Lower leg skin (tissue), 4 donors: ENCODE results near the gene BLM. TPM values are rescaled to one million over a fixed set of nuclear protein-coding genes. Genes with fewer than 3 reads are reported as not detected.
"Not testable (repeated sequence)": the region's sequence is repeated elsewhere in the genome, so short reads cannot be mapped to it uniquely, and the experiment has no call there.

Experiments used
- DNase-seq, 2 donors: peaks; one replicate each; pipeline ENCODE4 v3.0.0-alpha.2; 2019; ENCODE audit warnings: low spot score in 2 of 2
- H3K4me3 ChIP-seq: fragments of 200-600 bp; sonication (generic); 2 replicates; pipeline ENCODE4 v1.5.1; 2017; ENCODE audit warnings: mild to moderate bottlenecking, low read depth; ENCODE audit not compliant: poor library complexity, severe bottlenecking
- POLR2A ChIP-seq, 2 donors: fragments of 450-650 bp; IDR thresholded peaks; one replicate each; pipeline ENCODE4 v1.6.1; 2016 to 2017; ENCODE audit warnings: antibody characterized with exemption in 2 of 2, mild to moderate bottlenecking in 1 of 2, moderate library complexity in 1 of 2
- WGBS, 2 donors: methylation state at CpG; one replicate each; pipeline ENCODE4 v1.1.5; 2018; 5-methylcytosine and 5-hydroxymethylcytosine counted together
- intact Hi-C: fragments of 100-400 bp; cut with DNase I; formaldehyde crosslinking; loops from one replicate; pipeline ENCODE4 v1.15.0; 2023; ENCODE audit warnings: low total_unique reads
- total RNA-seq, 4 donors: library from RNA; depleted of rRNA; stranded (reverse); fragments of >200 nt; gene quantifications; one replicate each; pipeline ENCODE4 v1.1.0, GENCODE V29; 2016
- TF ChIP-seq, protein P1 (sequence below), 3 donors: fragments of 450-650 bp; IDR thresholded peaks; one replicate each; pipeline ENCODE4 v1.5.1; 2016; ENCODE audit warnings: antibody characterized with exemption in 3 of 3, mild to moderate bottlenecking in 3 of 3, moderate library complexity in 2 of 3

BLM gene
- total RNA-seq, 4 donors from 2014 or later = 0.30 to 2.0 (median 0.45) TPM

GRCh38 chr15:90826206-90826885, 109.2 kb downstream of the BLM start:
- WGBS, 2 donors = 90 to 92% methylated on average over 26 of the region's 26 CpGs
- H3K4me3 ChIP-seq, intact Hi-C loops, DNase-seq: not testable (repeated sequence)

DNA sequence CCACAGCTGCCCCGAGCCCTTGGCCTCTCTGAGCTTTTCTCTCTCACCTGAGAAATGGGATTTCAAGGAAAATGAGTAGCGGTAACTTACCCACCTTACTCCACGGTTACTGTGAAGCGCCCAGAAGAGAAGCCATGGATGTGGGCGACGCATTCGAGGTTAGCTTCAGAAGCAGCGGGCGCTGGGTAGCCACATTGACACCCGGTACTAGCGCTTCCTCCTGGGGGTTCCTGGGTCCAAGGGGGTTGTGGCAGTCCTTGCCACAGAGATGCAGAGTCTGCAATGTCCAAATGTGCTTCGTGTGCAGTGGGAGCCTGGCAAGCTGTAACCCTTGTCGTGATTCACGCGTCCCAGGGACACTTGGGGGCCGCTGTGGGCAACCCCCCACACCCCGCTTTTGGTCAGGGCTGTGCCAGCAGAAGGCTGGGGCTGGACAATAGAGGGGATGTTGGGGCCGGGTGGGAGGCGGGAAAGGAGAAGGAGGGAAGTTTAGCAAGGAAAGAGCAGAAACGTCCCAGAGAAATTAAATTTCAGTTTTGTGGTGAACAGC, 109.8 kb downstream of the BLM start:
- no peak for DNase-seq

GRCh38 chr15:90828111-90828510, 111.0 kb downstream of the BLM start:
- TF ChIP-seq POLR2A (IDR thresholded peaks at IDR 0.05) = no peak
- TF ChIP-seq, protein P1, sequence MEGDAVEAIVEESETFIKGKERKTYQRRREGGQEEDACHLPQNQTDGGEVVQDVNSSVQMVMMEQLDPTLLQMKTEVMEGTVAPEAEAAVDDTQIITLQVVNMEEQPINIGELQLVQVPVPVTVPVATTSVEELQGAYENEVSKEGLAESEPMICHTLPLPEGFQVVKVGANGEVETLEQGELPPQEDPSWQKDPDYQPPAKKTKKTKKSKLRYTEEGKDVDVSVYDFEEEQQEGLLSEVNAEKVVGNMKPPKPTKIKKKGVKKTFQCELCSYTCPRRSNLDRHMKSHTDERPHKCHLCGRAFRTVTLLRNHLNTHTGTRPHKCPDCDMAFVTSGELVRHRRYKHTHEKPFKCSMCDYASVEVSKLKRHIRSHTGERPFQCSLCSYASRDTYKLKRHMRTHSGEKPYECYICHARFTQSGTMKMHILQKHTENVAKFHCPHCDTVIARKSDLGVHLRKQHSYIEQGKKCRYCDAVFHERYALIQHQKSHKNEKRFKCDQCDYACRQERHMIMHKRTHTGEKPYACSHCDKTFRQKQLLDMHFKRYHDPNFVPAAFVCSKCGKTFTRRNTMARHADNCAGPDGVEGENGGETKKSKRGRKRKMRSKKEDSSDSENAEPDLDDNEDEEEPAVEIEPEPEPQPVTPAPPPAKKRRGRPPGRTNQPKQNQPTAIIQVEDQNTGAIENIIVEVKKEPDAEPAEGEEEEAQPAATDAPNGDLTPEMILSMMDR (IDR thresholded peaks at IDR 0.05) = no peak
- intact Hi-C loops = no loop called here
- H3K4me3 ChIP-seq = no peak overlapping the region
- WGBS, 2 donors = 82 to 84% methylated on average over 10 to 12 of the region's 12 CpGs
- DNase-seq = no peak

More for the DNA sequence above, 109.8 kb downstream of the BLM start:
- no peak overlapping the region for H3K4me3 ChIP-seq
- TF ChIP-seq, protein P1 (IDR thresholded peaks at IDR 0.05) = no peak
- TF ChIP-seq POLR2A (IDR thresholded peaks at IDR 0.05) = no peak
- intact Hi-C loops = no loop called here
- 89 to 92% methylated on average over 20 of the region's 20 CpGs for WGBS, 2 donors

DNA sequence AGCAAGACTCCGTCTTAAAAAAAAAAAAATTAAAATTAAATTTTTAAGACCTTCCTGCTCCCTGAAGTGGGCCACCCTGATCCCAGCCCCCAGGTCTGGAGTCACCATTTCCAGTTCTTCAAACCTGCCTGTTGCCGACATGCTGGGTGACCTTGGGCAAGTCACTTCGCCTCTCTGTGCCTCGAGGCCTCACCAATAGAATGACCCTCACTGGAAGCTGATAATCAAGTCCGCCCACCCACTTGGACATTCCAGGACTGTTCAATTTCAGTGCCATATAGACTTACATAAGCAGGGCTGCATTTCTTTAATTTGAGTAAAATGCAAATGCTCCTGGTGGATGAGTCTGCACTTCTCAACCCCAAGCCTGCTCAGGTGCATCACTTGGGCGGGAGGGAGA, 112.0 kb downstream of the BLM start:
- WGBS, 2 donors = 86 to 93% methylated on average over 6 of the region's 6 CpGs
- DNase-seq = no peak
- no peak overlapping the region for H3K4me3 ChIP-seq
- intact Hi-C loops = no loop called here
- no peak for TF ChIP-seq POLR2A (IDR thresholded peaks at IDR 0.05)
- TF ChIP-seq, protein P1 (IDR thresholded peaks at IDR 0.05) = no peak

DNA sequence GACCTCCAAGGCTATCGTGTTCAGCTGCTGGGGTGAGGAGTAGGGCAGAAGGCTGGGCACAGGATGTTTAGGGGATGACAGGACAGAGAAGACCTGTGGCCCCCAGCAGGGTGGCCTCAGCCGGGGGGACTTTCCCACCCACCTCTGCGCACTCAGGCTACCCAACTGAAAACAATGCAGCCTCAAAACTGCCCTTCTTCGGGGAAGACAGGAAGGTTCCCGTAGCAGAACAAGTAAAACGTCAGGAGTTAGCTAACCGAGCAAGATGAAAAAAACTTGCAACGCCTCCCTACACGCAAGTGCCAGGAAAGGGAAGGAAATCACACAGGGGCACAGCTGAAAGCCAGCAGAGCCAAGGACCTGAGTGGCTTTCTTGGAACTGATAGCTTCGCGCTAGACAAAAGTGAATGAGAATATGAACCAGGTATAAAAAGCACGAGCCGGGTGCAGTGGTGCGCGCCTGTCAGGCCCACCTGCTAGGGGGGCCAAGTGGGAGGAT, 112.8 kb downstream of the BLM start:
- TF ChIP-seq, protein P1 (IDR thresholded peaks at IDR 0.05) = no peak
- no peak for TF ChIP-seq POLR2A (IDR thresholded peaks at IDR 0.05)
- WGBS, 2 donors = 59 to 60% methylated on average over 14 to 15 of the region's 15 CpGs
- DNase-seq = peak in 1 of 2 donors; percentile 43
- intact Hi-C loops = no loop called here
- H3K4me3 ChIP-seq = no peak overlapping the region

DNA sequence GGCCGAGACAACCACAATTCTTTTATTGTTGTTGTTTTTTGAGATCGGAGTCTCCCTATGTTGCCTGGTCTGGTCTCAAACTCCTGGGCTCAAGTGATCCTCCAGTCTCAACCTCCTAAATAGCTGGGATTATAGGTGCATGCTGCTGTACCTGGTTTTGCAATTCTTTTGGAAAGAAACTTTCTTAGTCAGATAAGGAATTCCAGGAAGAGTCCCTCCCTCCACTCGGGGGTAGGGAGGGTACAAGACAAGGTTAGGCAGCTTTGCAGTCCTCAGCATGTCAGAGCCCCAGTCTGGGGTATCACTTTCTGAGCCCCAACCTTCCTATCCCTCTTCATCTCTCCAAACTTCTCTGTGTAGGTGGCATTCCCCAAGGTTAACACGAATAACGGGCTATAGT, 117.5 kb downstream of the BLM start:
- DNase-seq = no peak
- no peak for TF ChIP-seq POLR2A (IDR thresholded peaks at IDR 0.05)
- TF ChIP-seq, protein P1 (IDR thresholded peaks at IDR 0.05) = no peak
- intact Hi-C loops = no loop called here
- H3K4me3 ChIP-seq = no peak overlapping the region
- 56 to 72% methylated on average over 5 of the region's 5 CpGs for WGBS, 2 donors
